GM12873 (cell line): Measurements from ENCODE around the gene ARHGAP10.

Source experiments
- TF ChIP-seq, protein P1 (sequence below): IDR thresholded peaks from 2 replicates; pipeline ENCODE4 v1.5.1; 2012; ENCODE audit warnings: low read depth, mild to moderate bottlenecking, moderate library complexity, low read length, control low read depth; ENCODE audit not compliant: insufficient read depth; ENCODE audit errors: missing control alignments

The ARHGAP10 gene

DNA sequence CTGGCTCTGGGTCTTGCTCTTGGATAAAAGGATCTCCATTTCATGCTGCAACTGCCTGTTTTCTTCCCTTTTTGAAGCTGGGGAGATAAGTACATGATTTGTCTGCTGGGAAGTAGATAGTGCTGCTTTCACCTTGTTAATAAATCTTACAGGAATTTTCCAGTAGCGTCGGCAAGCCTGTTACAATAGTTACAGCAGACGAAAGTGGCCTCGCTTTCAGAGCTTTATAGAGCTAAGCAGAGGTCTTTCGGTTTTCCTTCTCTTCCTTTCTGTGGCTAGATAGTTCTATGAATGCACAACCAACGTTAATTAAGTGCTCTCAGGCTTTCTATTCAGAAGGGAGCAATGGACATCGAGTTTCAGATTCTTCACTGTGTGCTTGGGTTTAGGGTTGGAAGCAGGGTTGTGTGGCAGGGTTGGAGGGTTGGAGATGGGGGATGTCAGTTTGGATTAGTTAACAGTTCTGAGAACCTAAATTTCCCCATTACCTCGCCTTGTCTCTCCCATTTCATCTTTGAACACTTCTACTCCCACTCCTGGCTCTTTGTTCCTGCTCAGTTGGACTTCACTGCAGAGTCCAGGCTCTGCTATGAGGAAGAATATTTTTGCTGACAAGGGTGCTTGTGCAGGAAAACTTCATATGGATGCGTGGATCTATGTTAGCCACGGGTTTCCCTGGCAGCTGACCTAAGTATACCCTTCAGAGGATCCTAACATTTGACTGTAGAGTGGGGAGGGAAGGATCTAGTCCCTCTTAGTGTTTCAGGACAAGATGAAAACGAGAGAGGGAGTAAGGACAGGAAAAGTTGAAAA, 237.9 kb downstream of the ARHGAP10 start:
- TF ChIP-seq, protein P1, sequence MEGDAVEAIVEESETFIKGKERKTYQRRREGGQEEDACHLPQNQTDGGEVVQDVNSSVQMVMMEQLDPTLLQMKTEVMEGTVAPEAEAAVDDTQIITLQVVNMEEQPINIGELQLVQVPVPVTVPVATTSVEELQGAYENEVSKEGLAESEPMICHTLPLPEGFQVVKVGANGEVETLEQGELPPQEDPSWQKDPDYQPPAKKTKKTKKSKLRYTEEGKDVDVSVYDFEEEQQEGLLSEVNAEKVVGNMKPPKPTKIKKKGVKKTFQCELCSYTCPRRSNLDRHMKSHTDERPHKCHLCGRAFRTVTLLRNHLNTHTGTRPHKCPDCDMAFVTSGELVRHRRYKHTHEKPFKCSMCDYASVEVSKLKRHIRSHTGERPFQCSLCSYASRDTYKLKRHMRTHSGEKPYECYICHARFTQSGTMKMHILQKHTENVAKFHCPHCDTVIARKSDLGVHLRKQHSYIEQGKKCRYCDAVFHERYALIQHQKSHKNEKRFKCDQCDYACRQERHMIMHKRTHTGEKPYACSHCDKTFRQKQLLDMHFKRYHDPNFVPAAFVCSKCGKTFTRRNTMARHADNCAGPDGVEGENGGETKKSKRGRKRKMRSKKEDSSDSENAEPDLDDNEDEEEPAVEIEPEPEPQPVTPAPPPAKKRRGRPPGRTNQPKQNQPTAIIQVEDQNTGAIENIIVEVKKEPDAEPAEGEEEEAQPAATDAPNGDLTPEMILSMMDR: no peak

DNA sequence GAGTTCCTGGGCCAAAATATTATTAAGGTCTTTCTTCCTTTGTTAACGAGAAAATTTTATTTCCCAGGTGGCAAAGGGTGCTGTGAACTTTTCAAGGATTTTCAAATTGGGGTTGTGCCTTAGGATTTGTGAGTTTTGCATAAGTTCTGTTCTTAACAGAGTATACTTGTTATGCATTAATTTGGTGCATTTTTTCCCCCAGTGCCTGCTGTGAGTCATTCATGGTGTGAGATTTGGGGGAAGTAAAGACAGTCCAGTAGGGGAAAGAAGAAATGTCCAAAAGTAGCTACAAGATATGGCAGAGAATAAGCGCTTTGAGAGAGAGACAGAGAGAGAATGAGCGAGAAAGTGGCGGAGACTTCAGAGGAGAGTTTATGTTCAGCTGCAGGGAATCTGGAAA, 239.2 kb downstream of the ARHGAP10 start:
- TF ChIP-seq, protein P1: no peak

DNA sequence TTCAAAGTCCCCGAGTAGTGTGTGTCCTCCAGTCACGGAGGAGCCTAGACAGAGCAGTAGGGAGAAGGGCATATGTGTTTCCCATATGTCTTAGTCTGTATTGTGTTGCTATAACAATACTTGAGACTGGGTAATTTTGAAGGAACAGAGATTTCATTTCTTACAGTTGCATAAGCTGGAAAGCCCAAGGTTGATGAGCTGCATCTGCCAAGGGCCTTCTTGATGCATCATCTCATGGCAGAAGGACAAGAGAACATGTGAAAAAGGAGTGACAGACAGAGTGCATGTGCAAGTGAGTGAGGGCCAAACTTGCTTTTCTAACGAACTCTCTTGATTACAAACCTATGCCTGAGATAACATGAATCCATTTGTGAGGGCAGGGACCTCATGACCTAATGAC, 243.4 kb downstream of the ARHGAP10 start:
- TF ChIP-seq, protein P1: no peak

- TF ChIP-seq, protein P1: no peak
These were observed 244.3 kb downstream of the ARHGAP10 start for GRCh38 chr4:147975933-147976928.

- TF ChIP-seq, protein P1: no peak
These were observed 248.7 kb downstream of the ARHGAP10 start for GRCh38 chr4:147980586-147980985.

DNA sequence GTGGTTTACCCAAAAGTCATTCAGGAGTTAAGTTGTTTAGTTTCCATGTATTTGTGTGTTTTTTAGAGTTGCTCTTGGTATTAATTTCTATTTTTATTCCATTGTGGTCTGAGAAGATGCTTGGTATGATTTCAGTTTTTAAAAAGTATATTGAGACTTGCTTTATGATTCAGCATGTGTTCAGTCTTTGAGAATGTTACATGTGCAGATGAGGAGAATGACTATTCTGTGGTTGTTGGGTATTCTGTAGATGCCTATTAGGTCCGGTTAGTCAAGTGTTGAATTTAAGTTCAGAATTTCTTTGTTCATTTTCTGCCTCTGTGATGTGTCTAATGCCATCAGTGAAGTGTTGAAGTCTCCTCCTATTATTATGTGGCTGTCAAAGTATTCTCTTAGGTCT, 249.4 kb downstream of the ARHGAP10 start:
- TF ChIP-seq, protein P1: no peak

GRCh38 chr4:147984065-147984777, 252.3 kb downstream of the ARHGAP10 start:
- TF ChIP-seq, protein P1: peak; percentile 65
